ENCODE results near the gene GIMD1.

DNA sequence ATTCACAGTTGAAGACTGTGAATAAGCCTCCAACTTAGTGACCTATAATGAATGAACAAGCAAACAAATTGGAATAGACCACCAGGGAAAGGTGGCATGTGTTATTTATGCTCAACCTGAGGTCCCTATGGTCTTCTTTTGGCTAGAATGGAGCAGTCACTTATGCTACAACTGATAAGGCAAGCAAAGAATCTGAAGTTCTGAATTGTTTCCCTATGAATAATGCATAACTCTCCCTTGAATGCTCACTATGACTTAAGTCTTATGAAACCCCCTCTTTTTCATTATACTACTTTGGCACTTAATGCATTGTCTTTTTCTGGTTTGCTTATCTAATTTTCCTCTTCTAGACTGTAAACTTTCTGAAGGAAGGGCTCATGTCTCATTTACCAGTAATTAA, 2.6 kb downstream of the GIMD1 start:
- TF ChIP-seq BHLHE40 (IDR thresholded peaks at IDR 0.05; ENCODE audit: borderline replicate concordance) (no peak), HDGF (IDR thresholded peaks at IDR 0.05; ENCODE audit: borderline replicate concordance) (no peak), FOXM1 (IDR thresholded peaks at IDR 0.05; ENCODE audit: borderline replicate concordance) (no peak), TARDBP (IDR thresholded peaks at IDR 0.05) (no peak), SP1 (IDR thresholded peaks at IDR 0.05) (no peak)
- TF ChIP-seq, protein P1, sequence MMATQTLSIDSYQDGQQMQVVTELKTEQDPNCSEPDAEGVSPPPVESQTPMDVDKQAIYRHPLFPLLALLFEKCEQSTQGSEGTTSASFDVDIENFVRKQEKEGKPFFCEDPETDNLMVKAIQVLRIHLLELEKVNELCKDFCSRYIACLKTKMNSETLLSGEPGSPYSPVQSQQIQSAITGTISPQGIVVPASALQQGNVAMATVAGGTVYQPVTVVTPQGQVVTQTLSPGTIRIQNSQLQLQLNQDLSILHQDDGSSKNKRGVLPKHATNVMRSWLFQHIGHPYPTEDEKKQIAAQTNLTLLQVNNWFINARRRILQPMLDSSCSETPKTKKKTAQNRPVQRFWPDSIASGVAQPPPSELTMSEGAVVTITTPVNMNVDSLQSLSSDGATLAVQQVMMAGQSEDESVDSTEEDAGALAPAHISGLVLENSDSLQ (IDR thresholded peaks at IDR 0.05), result no peak

All from HEK293T (cell line).